K562 (cell line): Measurements from ENCODE around the gene PTAFR. TPM values are rescaled to one million over a fixed set of nuclear protein-coding genes. Genes with fewer than 3 reads are reported as not detected.

ENCODE experiments used
- CCAR2 ChIP-seq: fragments of 200-400 bp; formaldehyde crosslinking; IDR thresholded peaks from 2 replicates; pipeline ENCODE4 v1.6.1; 2017; ENCODE audit warnings: mild to moderate bottlenecking, low read depth, low read length
- CHD4 ChIP-seq: fragments of 200-600 bp; sonication (generic); IDR thresholded peaks from 3 replicates; pipeline ENCODE4 v1.6.1; 2012; ENCODE audit warnings: low read depth, mild to moderate bottlenecking, mixed read lengths, low read length, inconsistent platforms; ENCODE audit not compliant: insufficient read depth, insufficient replicate concordance, poor library complexity, severe bottlenecking
- CTCF ChIP-seq, 3 experiments: IDR thresholded peaks in 2 of 3; conservative IDR thresholded peaks in 1 of 3; 2 replicates each; pipeline ENCODE4 v1.5.1; 2011 to 2012; ENCODE audit warnings: low read length in 3 of 3, mild to moderate bottlenecking in 3 of 3, control low read depth in 2 of 3, improper control_type of control experiment in 1 of 3, inconsistent platforms in 1 of 3, low read depth in 1 of 3, mixed read lengths in 1 of 3, moderate library complexity in 1 of 3; ENCODE audit not compliant: insufficient read depth in 2 of 3
- NR0B1 ChIP-seq: fragments of 450-650 bp; IDR thresholded peaks from one replicate; pipeline ENCODE4 v1.6.1; 2018; ENCODE audit warnings: mild to moderate bottlenecking, moderate library complexity; ENCODE audit not compliant: partially characterized antibody
- NR3C1 ChIP-seq: sonication (generic); formaldehyde crosslinking; IDR thresholded peaks from 2 replicates; pipeline ENCODE4 v1.8.1; 2022; ENCODE audit warnings: missing genetic modification reagents
- PML ChIP-seq: IDR thresholded peaks from 2 replicates; pipeline ENCODE4 v1.6.1; 2012; ENCODE audit warnings: low read length, inconsistent platforms
- PREB ChIP-seq: sonication (generic); formaldehyde crosslinking; IDR thresholded peaks from 2 replicates; pipeline ENCODE4 v1.8.1; 2023; ENCODE audit warnings: mild to moderate bottlenecking, missing genetic modification reagents
- RFX7 ChIP-seq: fragments of 250-450 bp; sonication (Bioruptor Pico); IDR thresholded peaks from 2 replicates; pipeline ENCODE4 v1.5.1; 2021; ENCODE audit warnings: mild to moderate bottlenecking
- SFPQ ChIP-seq: fragments of 200-400 bp; formaldehyde crosslinking; IDR thresholded peaks from 2 replicates; pipeline ENCODE4 v1.6.1; 2017; ENCODE audit warnings: mild to moderate bottlenecking, low read depth, low read length, moderate library complexity
- SMARCA4 ChIP-seq: fragments of 450-650 bp; IDR thresholded peaks from 2 replicates; pipeline ENCODE4 v1.6.1; 2016
- TFAM ChIP-seq: fragments of 250-450 bp; sonication (Bioruptor Pico); conservative IDR thresholded peaks from 2 replicates; pipeline ENCODE4 v1.5.0; 2021; ENCODE audit warnings: mild to moderate bottlenecking, moderate library complexity
- USF2 ChIP-seq: sonication (generic); formaldehyde crosslinking; IDR thresholded peaks from 2 replicates; pipeline ENCODE4 v1.5.0; 2020; ENCODE audit warnings: missing genetic modification reagents
- ZBTB33 ChIP-seq: sonication (generic); formaldehyde crosslinking; IDR thresholded peaks from 2 replicates; pipeline ENCODE4 v1.8.1; 2023; ENCODE audit warnings: mild to moderate bottlenecking, missing genetic modification reagents
- ZNF280A ChIP-seq: fragments of 450-650 bp; IDR thresholded peaks from 2 replicates; pipeline ENCODE4 v1.6.1; 2018; ENCODE audit warnings: mild to moderate bottlenecking, low read depth; ENCODE audit not compliant: partially characterized antibody
- polyA plus RNA-seq, 8 experiments: library from polyadenylated mRNA; depleted of rRNA in 4 of 8; stranded (reverse) in 5 of 8; unstranded in 3 of 8; fragments of >200 nt; fragmentation: Nextera tagmentation in 2 of 8; fragmentation: Illumina TruSeq in 1 of 8; extraction: Ambion mirVana in 2 of 8; extraction: Trizol in 1 of 8; gene quantifications; 2 replicates each; pipeline versions ENCODE4 v1.2.1 to v1.2.3, GENCODE V29; 2011 to 2014; ENCODE audit warnings: inconsistent platforms in 1 of 8, missing spikeins in 1 of 8
- total RNA-seq, 7 experiments: library from RNA; depleted of rRNA in 6 of 7; stranded (reverse); fragments of >200 nt in 6 of 7; fragmentation: Illumina TruSeq in 2 of 7; extraction: Trizol in 2 of 7; gene quantifications; 2 replicates each; pipeline versions ENCODE4 v1.2.1 to v1.2.3, GENCODE V29; 2011 to 2021; ENCODE audit warnings: low replicate concordance in 1 of 7

PTAFR gene
- total and polyA plus RNA-seq, 9 of the 15 experiments (the other 6 are each of a cell fraction or from before 2014, with no cell fraction given): 0.15 to 0.55 (median 0.40) TPM; not detected in 1

DNA sequence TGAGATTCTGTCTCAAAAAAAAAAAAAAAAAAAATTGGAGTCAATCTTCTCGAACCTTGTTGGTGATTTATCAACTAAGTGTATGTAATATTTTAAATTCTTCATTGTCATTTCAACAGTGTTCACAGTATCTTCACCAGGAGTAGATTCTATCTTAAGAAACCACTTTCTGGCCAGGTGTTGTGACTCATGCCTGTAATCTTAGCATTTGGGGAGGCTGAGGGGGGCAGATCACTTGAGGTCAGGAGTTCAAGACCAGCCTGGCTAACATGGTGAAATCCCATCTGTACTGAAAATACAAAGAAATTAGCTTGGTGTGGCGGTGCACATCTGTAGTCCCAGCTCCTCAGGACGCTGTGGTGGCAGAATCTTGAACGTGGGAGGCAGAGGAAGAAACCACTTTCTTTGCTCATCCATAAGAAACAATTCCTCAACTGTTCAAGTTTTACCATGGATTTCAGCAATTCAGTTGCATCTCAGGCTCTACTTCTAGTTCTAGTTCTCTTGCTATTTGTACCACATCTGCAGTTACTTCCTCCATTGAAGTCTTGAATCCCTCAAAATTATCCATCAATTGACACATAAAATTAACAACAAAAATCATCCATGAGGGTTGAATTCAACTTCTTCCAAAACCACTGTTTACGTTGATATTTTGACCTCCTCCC lies 57.7 kb downstream of the PTAFR start (continued):
- TF ChIP-seq ZNF280A (no peak), PREB (CRISPR knock-in tag) (no peak), SMARCA4 (peak; percentile 79), CTCF (IDR thresholded peaks at IDR 0.05 in 2 of 3, conservative IDR thresholded peaks at IDR 0.05 in 1 of 3; ENCODE audit: insufficient read depth in 2 of 3, low read depth in 1 of 3, low read length in 3 of 3) (no peak), TFAM (CRISPR knock-in tag) (no peak), NR0B1 (no peak), ZBTB33 (CRISPR knock-in tag) (no peak), NR3C1 (CRISPR knock-in tag) (no peak), USF2 (CRISPR knock-in tag) (no peak), CHD4 (no peak), SFPQ (no peak), PML (no peak), RFX7 (CRISPR knock-in tag) (no peak), CCAR2 (no peak)
